ENCODE results near the gene PPP4R3B. TPM values are rescaled to one million over a fixed set of nuclear protein-coding genes. Genes with fewer than 3 reads are reported as not detected.
"Not testable (repeated sequence)": the region's sequence is repeated elsewhere in the genome, so short reads cannot be mapped to it uniquely, and the experiment has no call there.

The PPP4R3B gene
- total and polyA plus RNA-seq, 2 donors = 33.2 to 112 TPM

GRCh38 chr2:55569002-55569401 is 48.4 kb downstream of the PPP4R3B start:
- not testable (repeated sequence) for H3K4me3 ChIP-seq (ENCODE audit: low read depth, low read length); DNase-seq (ENCODE audit: extremely low spot score); H3K4me1 ChIP-seq (ENCODE audit: insufficient read depth); H3K36me3 ChIP-seq (ENCODE audit: insufficient read depth); H3K27ac ChIP-seq (ENCODE audit: low read depth)
- 93% methylated on average over 8 of the region's 8 CpGs for WGBS

DNA sequence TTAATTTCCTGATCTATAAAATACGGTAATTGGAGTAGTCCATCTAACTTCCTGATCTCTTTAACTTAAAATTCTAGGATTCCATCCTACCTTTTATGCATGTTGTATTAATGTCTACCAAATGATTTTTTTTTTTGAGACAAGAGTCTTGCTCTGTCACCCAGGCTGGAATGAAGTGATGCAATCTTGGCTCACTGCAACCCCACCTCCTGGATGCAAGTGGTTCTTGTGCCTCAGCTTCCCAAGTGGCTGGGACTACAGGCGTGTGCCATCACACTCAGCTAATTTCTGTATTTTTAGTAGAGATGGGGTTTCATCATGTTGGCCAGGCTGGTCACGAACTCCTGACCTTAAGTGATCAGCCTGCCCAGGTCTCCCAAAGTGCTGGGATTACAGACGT is 50.1 kb downstream of the PPP4R3B start:
- no peak for DNase-seq (ENCODE audit: extremely low spot score)
- H3K4me3 ChIP-seq (ENCODE audit: low read depth, low read length) = no peak overlapping the region
- H3K36me3 ChIP-seq (ENCODE audit: insufficient read depth) = no peaks in the 10 kb centered on the region
- H3K27ac ChIP-seq (ENCODE audit: low read depth) = no peak overlapping the region
- 94% methylated on average over 4 of the region's 4 CpGs for WGBS
- H3K4me1 ChIP-seq (ENCODE audit: insufficient read depth) = no peaks in the 10 kb centered on the region

DNA sequence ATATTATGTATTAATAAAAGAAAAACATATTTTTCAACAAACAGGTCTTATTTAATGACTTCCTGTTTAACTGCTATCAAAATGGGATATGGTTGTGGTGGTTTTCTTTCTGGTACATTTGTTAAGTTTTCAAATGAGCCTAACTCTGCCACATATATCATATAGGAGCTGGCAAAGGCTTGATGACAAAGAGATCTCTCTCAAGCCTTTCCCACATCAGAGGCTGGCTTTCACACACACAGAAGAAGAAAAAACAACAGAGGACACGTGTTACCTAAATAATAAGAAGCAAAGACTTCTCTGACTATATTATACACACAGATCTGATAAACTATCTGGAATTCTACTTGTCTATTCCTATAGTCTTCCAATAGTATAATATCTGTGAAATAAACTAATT is 51.8 kb downstream of the PPP4R3B start:
- no peak overlapping the region for H3K4me3 ChIP-seq (ENCODE audit: low read depth, low read length)
- no peak for DNase-seq (ENCODE audit: extremely low spot score)
- no peaks in the 10 kb centered on the region for H3K4me1 ChIP-seq (ENCODE audit: insufficient read depth)
- WGBS = 97% methylated on average over 1 of the region's 1 CpG
- H3K27ac ChIP-seq (ENCODE audit: low read depth) = no peak overlapping the region
- H3K36me3 ChIP-seq (ENCODE audit: insufficient read depth) = no peaks in the 10 kb centered on the region

- no peak for DNase-seq (ENCODE audit: extremely low spot score)
- 98% methylated on average over 3 of the region's 3 CpGs for WGBS
- Histone ChIP-seq H3K36me3 (ENCODE audit: insufficient read depth) (peaks cover 6% of the 10 kb centered on the region), H3K4me3 (ENCODE audit: low read depth, low read length) (no peak overlapping the region), H3K4me1 (ENCODE audit: insufficient read depth) (no peaks in the 10 kb centered on the region), H3K27ac (ENCODE audit: low read depth) (no peak overlapping the region)
These were observed 56.6 kb downstream of the PPP4R3B start for GRCh38 chr2:55560855-55561254.

DNA sequence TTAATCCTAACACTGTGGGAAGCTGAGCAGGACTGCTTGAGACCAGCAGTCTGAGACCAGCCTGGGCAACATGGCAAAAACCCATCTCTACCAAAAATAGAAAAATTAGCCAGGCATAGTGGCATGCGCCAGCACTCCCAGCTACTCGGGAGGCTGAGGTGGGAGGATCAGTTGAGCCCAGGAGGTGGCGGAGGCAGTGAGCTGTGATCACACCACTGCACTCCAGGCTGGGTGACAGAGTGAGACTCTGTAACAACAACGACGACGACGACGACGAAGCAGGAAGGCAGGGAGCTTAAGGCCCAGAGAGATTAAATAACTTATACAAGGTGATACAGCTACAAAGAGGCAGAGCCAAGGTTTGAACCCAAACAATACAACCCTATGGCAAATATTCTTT is 60.6 kb downstream of the PPP4R3B start:
- no peak for DNase-seq (ENCODE audit: extremely low spot score)
- Histone ChIP-seq H3K27ac (ENCODE audit: low read depth) (no peak overlapping the region), H3K4me1 (ENCODE audit: insufficient read depth) (no peaks in the 10 kb centered on the region), H3K4me3 (ENCODE audit: low read depth, low read length) (no peak overlapping the region), H3K36me3 (ENCODE audit: insufficient read depth) (peaks cover 8% of the 10 kb centered on the region)
- WGBS = 94% methylated on average over 9 of the region's 9 CpGs

- DNase-seq (ENCODE audit: extremely low spot score) = no peak
- H3K27ac ChIP-seq (ENCODE audit: low read depth) = no peak overlapping the region
- H3K4me3 ChIP-seq (ENCODE audit: low read depth, low read length) = no peak overlapping the region
- no peaks in the 10 kb centered on the region for H3K4me1 ChIP-seq (ENCODE audit: insufficient read depth)
- peaks cover 8% of the 10 kb centered on the region for H3K36me3 ChIP-seq (ENCODE audit: insufficient read depth)
These were observed 61.4 kb downstream of the PPP4R3B start for GRCh38 chr2:55555977-55556376.

GRCh38 chr2:55553321-55553720 is 64.1 kb downstream of the PPP4R3B start:
- Histone ChIP-seq H3K4me1 (ENCODE audit: insufficient read depth) (no peaks in the 10 kb centered on the region), H3K27ac (ENCODE audit: low read depth) (no peak overlapping the region), H3K36me3 (ENCODE audit: insufficient read depth) (peaks cover 3% of the 10 kb centered on the region), H3K4me3 (ENCODE audit: low read depth, low read length) (no peak overlapping the region)
- no peak for DNase-seq (ENCODE audit: extremely low spot score)
- WGBS = 88% methylated on average over 3 of the region's 3 CpGs

DNA sequence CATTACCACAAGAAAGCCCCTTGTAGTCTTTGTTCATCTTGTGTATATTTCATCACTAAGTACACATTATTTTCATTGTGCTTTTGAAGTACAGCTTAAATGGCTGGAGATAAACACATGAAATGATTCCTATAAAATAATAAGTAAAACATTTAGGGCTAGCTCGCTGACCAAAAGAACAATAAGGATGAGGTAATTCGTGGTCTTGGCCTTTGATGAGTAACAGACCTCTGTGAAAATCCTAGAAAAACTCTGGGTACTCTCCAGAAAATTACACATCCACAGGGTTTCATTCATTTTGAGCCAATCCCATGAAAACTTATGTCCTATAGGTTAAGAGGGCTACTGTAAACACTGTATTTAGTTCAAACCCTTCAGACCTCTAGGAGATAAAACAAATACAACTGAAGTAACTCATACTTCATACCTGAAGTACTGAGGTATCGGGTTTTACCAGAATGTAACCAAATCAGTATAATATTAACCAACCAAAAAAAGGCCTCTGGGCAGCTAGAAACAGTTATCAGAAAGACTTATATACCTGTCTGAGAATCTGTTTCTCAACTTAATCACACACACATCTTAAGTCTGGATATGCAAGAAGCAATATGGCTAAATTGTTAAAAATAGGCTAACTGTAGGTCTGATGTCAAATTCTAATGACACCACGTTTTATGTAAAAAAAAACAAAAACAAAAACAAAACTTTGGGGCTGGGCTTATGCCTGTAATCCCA is 66.9 kb downstream of the PPP4R3B start:
- peaks cover 2% of the 10 kb centered on the region for H3K36me3 ChIP-seq (ENCODE audit: insufficient read depth)

DNA sequence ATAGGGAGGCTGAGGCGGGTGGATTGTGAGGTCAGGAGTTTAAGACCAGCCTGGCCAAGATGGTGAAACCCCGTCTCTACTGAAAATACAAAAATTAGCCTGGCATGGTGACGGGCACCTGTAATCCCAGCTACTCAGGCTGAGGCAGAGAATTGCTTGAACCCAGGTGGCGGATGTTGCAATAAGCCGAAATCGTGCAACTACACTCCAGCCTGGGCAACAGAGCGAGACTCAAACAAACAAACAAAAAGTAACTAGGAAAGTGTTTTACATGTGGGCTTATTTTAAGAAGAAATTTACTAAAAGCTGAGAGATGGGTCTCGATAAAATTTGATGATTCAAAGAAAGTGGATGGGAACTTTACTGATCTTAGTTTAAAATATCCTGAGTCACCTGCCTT is 69.7 kb downstream of the PPP4R3B start:
- 73% methylated on average over 8 of the region's 8 CpGs for WGBS
- not testable (repeated sequence) for H3K36me3 ChIP-seq (ENCODE audit: insufficient read depth); H3K4me1 ChIP-seq (ENCODE audit: insufficient read depth); DNase-seq (ENCODE audit: extremely low spot score); H3K27ac ChIP-seq (ENCODE audit: low read depth); H3K4me3 ChIP-seq (ENCODE audit: low read depth, low read length)

More for the DNA sequence above, 66.9 kb downstream of the PPP4R3B start:
- WGBS = 61% methylated on average over 4 of the region's 4 CpGs
- Histone ChIP-seq H3K27ac (ENCODE audit: low read depth) (no peak overlapping the region), H3K4me3 (ENCODE audit: low read depth, low read length) (no peak overlapping the region), H3K4me1 (ENCODE audit: insufficient read depth) (no peaks in the 10 kb centered on the region)
- no peak for DNase-seq (ENCODE audit: extremely low spot score)

- Histone ChIP-seq H3K4me3 (ENCODE audit: low read depth, low read length) (no peak overlapping the region), H3K27ac (ENCODE audit: low read depth) (no peak overlapping the region), H3K36me3 (ENCODE audit: insufficient read depth) (no peaks in the 10 kb centered on the region), H3K4me1 (ENCODE audit: insufficient read depth) (no peaks in the 10 kb centered on the region)
- DNase-seq (ENCODE audit: extremely low spot score) = no peak
- WGBS = 54% methylated on average over 1 of the region's 1 CpG
These were observed 70.4 kb downstream of the PPP4R3B start for GRCh38 chr2:55547001-55547400.

DNA sequence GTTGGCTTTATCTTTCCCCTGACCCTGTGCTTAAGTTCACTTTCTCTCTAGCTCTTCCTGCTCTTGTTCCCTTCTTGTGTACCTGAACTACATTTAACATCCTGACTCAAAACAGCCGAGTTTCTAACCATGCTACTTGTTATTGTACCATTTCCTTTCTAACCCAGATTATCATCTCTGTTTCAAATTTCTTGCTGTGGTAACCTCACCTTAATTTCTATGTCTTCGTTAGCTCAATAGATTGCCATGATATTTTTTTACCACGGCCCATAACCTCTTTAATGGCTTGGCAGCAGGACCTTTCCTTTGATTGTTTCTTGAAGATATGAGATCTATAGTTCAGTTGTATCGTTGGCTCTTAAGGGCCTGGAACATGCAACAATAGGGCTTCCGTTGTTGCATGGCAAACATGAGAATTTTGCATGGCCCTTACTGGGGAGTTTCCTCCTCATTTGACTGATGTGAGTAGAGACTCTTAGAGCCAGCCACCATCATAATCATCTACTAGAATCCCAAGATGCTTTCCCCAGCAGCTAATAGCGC is 86.8 kb downstream of the PPP4R3B start:
- WGBS = 85% methylated on average over 6 of the region's 6 CpGs
- H3K36me3 ChIP-seq (ENCODE audit: insufficient read depth) = peaks cover 5% of the 10 kb centered on the region
- DNase-seq (ENCODE audit: extremely low spot score) = no peak
- no peak overlapping the region for H3K27ac ChIP-seq (ENCODE audit: low read depth)
- no peaks in the 10 kb centered on the region for H3K4me1 ChIP-seq (ENCODE audit: insufficient read depth)
- H3K4me3 ChIP-seq (ENCODE audit: low read depth, low read length) = no peak overlapping the region

DNA sequence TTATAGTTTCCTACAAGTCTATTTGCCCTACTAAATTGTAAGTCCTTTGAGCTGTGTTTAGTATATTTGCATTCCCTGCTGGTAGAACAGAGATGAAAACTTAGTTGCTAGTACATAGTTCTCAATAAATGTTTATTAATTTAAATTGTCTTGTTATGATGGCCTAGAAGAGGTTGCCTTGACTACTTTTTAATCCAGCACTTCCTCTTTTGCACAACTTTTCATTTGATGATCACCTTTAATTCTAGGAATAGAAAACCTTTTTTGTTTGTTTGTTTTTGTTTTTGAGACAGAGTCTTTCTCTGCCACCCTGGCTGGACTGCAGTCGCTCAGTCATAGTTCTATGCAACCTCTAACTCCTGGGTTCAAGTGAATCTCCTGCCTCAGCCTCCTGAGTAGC is 91.2 kb downstream of the PPP4R3B start:
- Histone ChIP-seq H3K4me1 (ENCODE audit: insufficient read depth) (no peaks in the 10 kb centered on the region), H3K27ac (ENCODE audit: low read depth) (no peak overlapping the region), H3K36me3 (ENCODE audit: insufficient read depth) (peaks cover 5% of the 10 kb centered on the region), H3K4me3 (ENCODE audit: low read depth, low read length) (no peak overlapping the region)
- WGBS = 98% methylated on average over 1 of the region's 1 CpG
- DNase-seq (ENCODE audit: extremely low spot score) = no peak

- peaks cover 5% of the 10 kb centered on the region for H3K36me3 ChIP-seq (ENCODE audit: insufficient read depth)
- WGBS = 98% methylated on average over 5 of the region's 5 CpGs
These were observed 92.5 kb downstream of the PPP4R3B start for GRCh38 chr2:55524884-55525437.

More at GRCh38 chr2:55524884-55525437, 92.5 kb downstream of the PPP4R3B start:
- H3K4me3 ChIP-seq (ENCODE audit: low read depth, low read length) = no peak overlapping the region
- no peak overlapping the region for H3K27ac ChIP-seq (ENCODE audit: low read depth)
- no peak for DNase-seq (ENCODE audit: extremely low spot score)
- H3K4me1 ChIP-seq (ENCODE audit: insufficient read depth) = no peaks in the 10 kb centered on the region

Data from urinary bladder (tissue), 4 donors.